ENCODE data around the gene TMEM198. TPM values are rescaled to one million over a fixed set of nuclear protein-coding genes. Genes with fewer than 3 reads are reported as not detected.

The TMEM198 gene
- total and polyA plus RNA-seq, 2 donors (not counting 1 experiment from before 2014, with no cell fraction given), result 0.39 to 1.1 TPM

DNA sequence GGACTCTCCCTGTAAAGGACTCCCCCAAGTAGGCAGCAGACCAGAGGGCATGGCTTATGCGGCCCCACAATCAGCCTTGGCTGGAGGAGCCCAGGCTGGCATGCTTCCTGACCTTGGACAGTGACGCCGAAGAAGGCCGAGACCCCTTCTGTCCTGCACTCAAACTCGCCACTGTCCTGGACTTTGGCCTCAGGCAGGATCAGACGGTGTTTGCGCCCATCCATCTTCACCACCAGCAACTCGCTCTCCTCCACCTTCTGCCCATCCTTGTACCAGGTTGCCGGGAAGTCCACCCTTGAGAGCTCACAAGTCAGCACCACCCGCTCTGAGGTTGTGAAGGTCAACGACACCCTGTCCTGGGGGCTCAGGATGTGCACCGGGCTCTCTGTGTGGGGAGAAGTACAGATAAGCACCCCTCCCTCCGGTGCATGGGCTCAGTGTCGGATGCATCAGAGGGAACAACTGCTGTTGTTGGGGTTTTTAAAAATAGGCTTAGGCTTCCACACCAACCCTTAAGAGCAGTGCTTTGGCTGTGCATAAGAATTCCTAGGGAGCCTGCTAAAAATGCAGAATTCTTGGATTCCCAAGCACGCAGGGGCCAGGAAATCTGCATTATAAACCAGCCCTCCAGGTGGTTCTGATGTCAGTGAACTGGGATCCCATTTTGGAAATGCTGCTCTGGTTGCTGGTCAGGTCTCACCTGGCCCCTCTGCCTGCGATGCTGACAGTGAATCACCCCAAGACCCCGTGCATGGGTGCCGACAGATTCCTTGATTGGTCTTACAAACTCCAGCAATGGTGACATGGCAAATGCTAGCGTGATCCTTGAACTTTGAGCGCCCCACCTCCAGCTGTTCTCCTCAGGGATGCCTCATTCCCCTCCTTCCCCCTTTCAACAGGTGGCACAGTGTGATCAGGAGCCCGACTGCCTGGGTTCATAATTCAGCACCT lies 21.6 kb downstream of the TMEM198 start:
- Histone ChIP-seq H3K36me3 (replicated peaks in 1 of 2; ENCODE audit: control extremely low read depth in 1 of 2, control insufficient read depth in 1 of 2, extremely low read depth in 1 of 2, insufficient read depth in 2 of 2, low read length in 1 of 2) (no peaks in the 10 kb centered on the region), H3K27ac (ENCODE audit: low read length in 2 of 2) (no peak overlapping the region), H3K4me1 (ENCODE audit: control insufficient read depth in 2 of 2, insufficient read depth in 2 of 2, low read length in 2 of 2) (peaks cover 0 to 5% of the 10 kb centered on the region in 2 donors), H4K20me1 (ENCODE audit: control insufficient read depth, insufficient read depth, low read length, poor library complexity, severe bottlenecking) (no peaks in the 10 kb centered on the region), H3K79me2 (ENCODE audit: control insufficient read depth, insufficient read depth, low read length) (no peaks in the 10 kb centered on the region), H3K4me3 (ENCODE audit: control extremely low read depth in 1 of 5, extremely low read depth in 1 of 5, insufficient read depth in 1 of 5, low read depth in 2 of 5, low read length in 4 of 5) (no peak overlapping the region), H3K9ac (ENCODE audit: low read length) (no peak overlapping the region), H3K9me3 (ENCODE audit: control extremely low read depth in 1 of 3, control insufficient read depth in 2 of 3, insufficient read depth in 1 of 3, low read length in 2 of 3) (peaks cover 0 to 7% (median 0%) of the 10 kb centered on the region in 3 donors), H2AFZ (ENCODE audit: insufficient read depth, low read depth, low read length, poor library complexity, severe bottlenecking) (no peak overlapping the region), H3K27me3 (replicated peaks in 1 of 4; ENCODE audit: control extremely low read depth in 1 of 4, control insufficient read depth in 3 of 4, insufficient read depth in 4 of 4, low read length in 3 of 4) (peaks cover 0 to 12% (median 5%) of the 10 kb centered on the region in 4 experiments), H3K4me2 (replicated peaks; ENCODE audit: low read depth, low read length, poor library complexity, severe bottlenecking) (no peak overlapping the region)
- Mint-ChIP-seq H3K27me3 (peaks cover 49% of the 10 kb centered on the region), H3K27ac (no peak overlapping the region), H3K4me3 (no peak overlapping the region), H3K4me1 (peaks cover 4% of the 10 kb centered on the region), H3K9me3 (ENCODE audit: insufficient read depth) (no peaks in the 10 kb centered on the region)
- TF ChIP-seq, protein P1, sequence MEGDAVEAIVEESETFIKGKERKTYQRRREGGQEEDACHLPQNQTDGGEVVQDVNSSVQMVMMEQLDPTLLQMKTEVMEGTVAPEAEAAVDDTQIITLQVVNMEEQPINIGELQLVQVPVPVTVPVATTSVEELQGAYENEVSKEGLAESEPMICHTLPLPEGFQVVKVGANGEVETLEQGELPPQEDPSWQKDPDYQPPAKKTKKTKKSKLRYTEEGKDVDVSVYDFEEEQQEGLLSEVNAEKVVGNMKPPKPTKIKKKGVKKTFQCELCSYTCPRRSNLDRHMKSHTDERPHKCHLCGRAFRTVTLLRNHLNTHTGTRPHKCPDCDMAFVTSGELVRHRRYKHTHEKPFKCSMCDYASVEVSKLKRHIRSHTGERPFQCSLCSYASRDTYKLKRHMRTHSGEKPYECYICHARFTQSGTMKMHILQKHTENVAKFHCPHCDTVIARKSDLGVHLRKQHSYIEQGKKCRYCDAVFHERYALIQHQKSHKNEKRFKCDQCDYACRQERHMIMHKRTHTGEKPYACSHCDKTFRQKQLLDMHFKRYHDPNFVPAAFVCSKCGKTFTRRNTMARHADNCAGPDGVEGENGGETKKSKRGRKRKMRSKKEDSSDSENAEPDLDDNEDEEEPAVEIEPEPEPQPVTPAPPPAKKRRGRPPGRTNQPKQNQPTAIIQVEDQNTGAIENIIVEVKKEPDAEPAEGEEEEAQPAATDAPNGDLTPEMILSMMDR (IDR thresholded peaks at IDR 0.05), result no peak
- TF ChIP-seq EZH2 (IDR thresholded peaks at IDR 0.05; ENCODE audit: borderline replicate concordance, insufficient read depth, low read depth, low read length, poor library complexity, severe bottlenecking), result no peak
- ATAC-seq (ENCODE audit: low read depth), result no peak
- intact Hi-C loops (cut with micrococcal nuclease), result no loop called here
- no peak for DNase-seq
- WGBS (ENCODE audit: insufficient coverage), result 94% methylated on average over 20 of the region's 21 CpGs
- CTCF ChIA-PET, result interaction anchor here (1.3 kb wide), 1 partner anchor 22 kb away, joined by 3 read pairs; the partner anchor contains the start of gene CHPF
- POLR2A ChIA-PET, result no interaction called here

DNA sequence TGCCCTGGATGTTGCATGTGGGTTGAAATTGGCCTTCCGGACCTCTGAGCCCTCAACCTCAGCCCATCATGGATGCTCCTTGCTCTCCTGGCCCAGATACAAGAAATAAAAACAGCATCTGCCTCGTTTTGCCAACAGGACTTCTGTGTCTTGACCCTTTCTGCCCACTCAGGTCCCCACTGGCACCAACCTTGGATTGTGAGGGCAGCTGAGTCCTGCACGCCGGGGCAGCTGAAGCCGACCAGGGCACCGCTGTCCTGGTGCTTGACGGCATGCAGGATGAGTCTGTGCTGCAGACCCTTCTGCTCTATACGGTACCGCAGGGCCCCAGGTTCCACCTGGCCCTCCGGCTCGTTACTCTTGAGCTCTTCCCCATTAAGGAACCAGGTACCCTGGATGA lies 22.8 kb downstream of the TMEM198 start:
- ATAC-seq (ENCODE audit: low read depth) (no peak), DNase-seq (no peak)
- peaks cover 0 to 4% (median 0%) of the 10 kb centered on the region in 3 donors for H3K9me3 ChIP-seq (ENCODE audit: control extremely low read depth in 1 of 3, control insufficient read depth in 2 of 3, insufficient read depth in 1 of 3, low read length in 2 of 3)
- no peaks in the 10 kb centered on the region for H3K9me3 Mint-ChIP-seq (ENCODE audit: insufficient read depth)
- H3K79me2 ChIP-seq (ENCODE audit: control insufficient read depth, insufficient read depth, low read length), result no peaks in the 10 kb centered on the region
- no peak overlapping the region for H2AFZ ChIP-seq (ENCODE audit: insufficient read depth, low read depth, low read length, poor library complexity, severe bottlenecking)
- TF ChIP-seq EZH2 (IDR thresholded peaks at IDR 0.05; ENCODE audit: borderline replicate concordance, insufficient read depth, low read depth, low read length, poor library complexity, severe bottlenecking), result no peak
- TF ChIP-seq, protein P1 (IDR thresholded peaks at IDR 0.05), result no peak
- 92% methylated on average over 11 of the region's 11 CpGs for WGBS (ENCODE audit: insufficient coverage)
- H3K27ac Mint-ChIP-seq, result no peak overlapping the region
- ChIA-PET POLR2A (no interaction called here), CTCF (no interaction called here)
- intact Hi-C loops (cut with micrococcal nuclease), result no loop called here
- no peak overlapping the region for H3K27ac ChIP-seq (ENCODE audit: low read length in 2 of 2)
- peaks cover 46% of the 10 kb centered on the region for H3K27me3 Mint-ChIP-seq
- no peak overlapping the region for H3K4me3 ChIP-seq (ENCODE audit: control extremely low read depth in 1 of 5, extremely low read depth in 1 of 5, insufficient read depth in 1 of 5, low read depth in 2 of 5, low read length in 4 of 5)
- H3K27me3 ChIP-seq (replicated peaks in 1 of 4; ENCODE audit: control extremely low read depth in 1 of 4, control insufficient read depth in 3 of 4, insufficient read depth in 4 of 4, low read length in 3 of 4), result peaks cover 0 to 20% (median 7%) of the 10 kb centered on the region in 4 experiments
- no peak overlapping the region for H3K9ac ChIP-seq (ENCODE audit: low read length)
- H3K4me1 Mint-ChIP-seq, result peaks cover 4% of the 10 kb centered on the region
- H3K4me3 Mint-ChIP-seq, result no peak overlapping the region
- H3K4me2 ChIP-seq (replicated peaks; ENCODE audit: low read depth, low read length, poor library complexity, severe bottlenecking), result no peak overlapping the region
- H4K20me1 ChIP-seq (ENCODE audit: control insufficient read depth, insufficient read depth, low read length, poor library complexity, severe bottlenecking), result no peaks in the 10 kb centered on the region
- peaks cover 4 to 11% of the 10 kb centered on the region in 2 donors for H3K4me1 ChIP-seq (ENCODE audit: control insufficient read depth in 2 of 2, insufficient read depth in 2 of 2, low read length in 2 of 2)
- H3K36me3 ChIP-seq (replicated peaks in 1 of 2; ENCODE audit: control extremely low read depth in 1 of 2, control insufficient read depth in 1 of 2, extremely low read depth in 1 of 2, insufficient read depth in 2 of 2, low read length in 1 of 2), result no peaks in the 10 kb centered on the region

Measured in B cell (primary cell).